Measurements from ENCODE around the gene ANKRD45. TPM values are rescaled to one million over a fixed set of nuclear protein-coding genes. Genes with fewer than 3 reads are reported as not detected.
"Not testable (repeated sequence)": the region's sequence is repeated elsewhere in the genome, so short reads cannot be mapped to it uniquely, and the experiment has no call there.

Gene ANKRD45
- total RNA-seq, 3 donors from 2014 or later (not counting 1 experiment from before 2014, with no cell fraction given), result not detected

DNA sequence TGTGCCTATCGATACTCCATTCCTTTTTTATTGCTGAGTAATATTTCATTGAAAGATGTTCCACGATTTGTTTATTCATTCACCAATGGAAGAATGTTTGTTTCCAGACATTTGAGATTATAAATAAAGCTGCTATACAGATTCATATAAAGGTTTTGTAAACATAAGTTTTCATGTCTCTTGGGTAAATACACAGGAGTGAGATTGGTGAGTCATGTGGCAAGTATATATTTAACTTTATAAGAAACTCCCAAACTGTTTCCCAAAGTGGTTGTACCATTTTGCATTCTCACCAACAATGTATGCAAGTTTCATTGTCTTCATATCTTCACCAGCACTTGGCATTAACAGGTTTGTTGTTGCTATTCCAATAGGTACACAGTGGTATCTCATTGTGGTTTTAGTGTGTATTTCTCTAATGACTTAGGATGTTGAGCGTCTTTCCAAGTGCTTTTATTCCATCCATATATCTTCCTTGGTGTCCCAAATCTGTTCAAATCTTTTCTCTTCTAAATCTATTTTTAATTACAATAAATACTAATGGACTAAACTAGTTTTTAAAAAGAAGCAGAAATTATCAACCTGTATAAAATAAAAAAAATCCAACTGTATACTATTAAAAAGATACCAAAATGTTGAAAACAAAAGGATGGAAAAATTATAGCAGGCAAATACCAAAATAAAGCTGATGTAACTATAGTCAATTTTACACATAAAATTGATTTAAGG lies 73.4 kb downstream of the ANKRD45 start:
- no CpG with 5 or more reads among the region's 3 CpGs for WGBS (ENCODE audit: insufficient coverage)
- intact Hi-C loops (cut with micrococcal nuclease), result no loop called here
- Histone ChIP-seq H3K27ac (ENCODE audit: low read length) (no peak overlapping the region), H3K27me3 (ENCODE audit: control insufficient read depth, insufficient read depth, low read length) (peaks cover 4% of the 10 kb centered on the region), H3K4me3 (ENCODE audit: low read length) (no peak overlapping the region), H3K4me1 (ENCODE audit: control insufficient read depth, insufficient read depth, low read length) (no peaks in the 10 kb centered on the region), H3K36me3 (ENCODE audit: control insufficient read depth, insufficient read depth, low read length) (no peaks in the 10 kb centered on the region), H3K9me3 (ENCODE audit: control insufficient read depth, insufficient read depth, low read length) (no peaks in the 10 kb centered on the region)
- H3K36me3 Mint-ChIP-seq, result no peaks in the 10 kb centered on the region
- TF ChIP-seq, protein P1, sequence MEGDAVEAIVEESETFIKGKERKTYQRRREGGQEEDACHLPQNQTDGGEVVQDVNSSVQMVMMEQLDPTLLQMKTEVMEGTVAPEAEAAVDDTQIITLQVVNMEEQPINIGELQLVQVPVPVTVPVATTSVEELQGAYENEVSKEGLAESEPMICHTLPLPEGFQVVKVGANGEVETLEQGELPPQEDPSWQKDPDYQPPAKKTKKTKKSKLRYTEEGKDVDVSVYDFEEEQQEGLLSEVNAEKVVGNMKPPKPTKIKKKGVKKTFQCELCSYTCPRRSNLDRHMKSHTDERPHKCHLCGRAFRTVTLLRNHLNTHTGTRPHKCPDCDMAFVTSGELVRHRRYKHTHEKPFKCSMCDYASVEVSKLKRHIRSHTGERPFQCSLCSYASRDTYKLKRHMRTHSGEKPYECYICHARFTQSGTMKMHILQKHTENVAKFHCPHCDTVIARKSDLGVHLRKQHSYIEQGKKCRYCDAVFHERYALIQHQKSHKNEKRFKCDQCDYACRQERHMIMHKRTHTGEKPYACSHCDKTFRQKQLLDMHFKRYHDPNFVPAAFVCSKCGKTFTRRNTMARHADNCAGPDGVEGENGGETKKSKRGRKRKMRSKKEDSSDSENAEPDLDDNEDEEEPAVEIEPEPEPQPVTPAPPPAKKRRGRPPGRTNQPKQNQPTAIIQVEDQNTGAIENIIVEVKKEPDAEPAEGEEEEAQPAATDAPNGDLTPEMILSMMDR (IDR thresholded peaks at IDR 0.05), result no peak
- no peaks in the 10 kb centered on the region for H3K9me3 Mint-ChIP-seq
- DNase-seq (no peak), ATAC-seq (no peak)
- peaks cover 3 to 4% of the 10 kb centered on the region in 2 donors for H3K4me1 Mint-ChIP-seq
- no peak overlapping the region for H3K4me3 Mint-ChIP-seq
- peaks cover 19% of the 10 kb centered on the region in 2 donors for H3K27me3 Mint-ChIP-seq (ENCODE audit: low read depth in 2 of 2)
- no peak overlapping the region for H3K27ac Mint-ChIP-seq

DNA sequence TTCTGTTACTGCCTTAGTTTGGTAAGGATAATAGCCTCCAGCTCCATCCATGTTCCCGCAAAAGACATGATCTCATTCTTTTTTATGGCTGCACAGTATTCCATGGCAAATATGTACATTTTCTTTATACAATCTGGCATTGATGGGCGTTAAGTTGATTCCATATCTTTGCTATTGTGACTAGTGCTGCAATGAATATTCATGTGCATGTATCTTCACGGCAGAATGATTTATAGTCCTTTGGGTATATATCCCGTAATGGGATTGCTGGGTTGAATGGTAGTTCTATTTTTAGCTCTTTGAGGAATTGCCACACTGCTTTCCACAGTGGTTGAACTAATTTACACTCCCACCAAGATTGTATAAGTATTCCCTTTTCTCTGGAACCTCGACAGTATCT lies 78.5 kb downstream of the ANKRD45 start:
- H3K27ac Mint-ChIP-seq; H3K36me3 ChIP-seq (ENCODE audit: control insufficient read depth, insufficient read depth, low read length); H3K4me3 Mint-ChIP-seq; ATAC-seq; H3K4me3 ChIP-seq (ENCODE audit: low read length); H3K9me3 ChIP-seq (ENCODE audit: control insufficient read depth, insufficient read depth, low read length); intact Hi-C loops (cut with micrococcal nuclease); DNase-seq; H3K27me3 ChIP-seq (ENCODE audit: control insufficient read depth, insufficient read depth, low read length); H3K36me3 Mint-ChIP-seq; H3K27ac ChIP-seq (ENCODE audit: low read length); H3K9me3 Mint-ChIP-seq; H3K4me1 ChIP-seq (ENCODE audit: control insufficient read depth, insufficient read depth, low read length); H3K4me1 Mint-ChIP-seq: not testable (repeated sequence)
- 94% methylated on average over 5 of the region's 5 CpGs for WGBS (ENCODE audit: insufficient coverage)
- H3K27me3 Mint-ChIP-seq (ENCODE audit: low read depth in 2 of 2), result peaks cover 17 to 19% of the 10 kb centered on the region in 2 donors

DNA sequence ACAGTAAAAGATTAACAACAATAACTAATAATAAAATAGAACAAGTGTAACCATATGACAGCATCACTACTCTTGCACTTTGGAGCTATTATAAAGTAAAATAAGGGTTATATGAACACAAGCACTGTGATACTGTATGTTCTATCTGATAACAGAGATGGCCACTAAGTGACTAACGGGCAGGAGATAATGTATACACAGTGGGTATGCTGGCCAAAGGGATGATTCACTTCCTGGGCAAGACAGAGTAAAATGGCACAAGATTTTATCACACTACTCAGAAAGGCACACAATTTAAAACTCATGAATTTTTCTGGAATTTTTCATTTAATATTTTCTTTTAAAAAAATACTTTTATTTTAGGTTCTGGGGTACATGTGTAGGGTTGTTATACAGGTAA lies 79.1 kb downstream of the ANKRD45 start:
- TF ChIP-seq, protein P1 (IDR thresholded peaks at IDR 0.05), result no peak
- no peaks in the 10 kb centered on the region for H3K36me3 ChIP-seq (ENCODE audit: control insufficient read depth, insufficient read depth, low read length)
- no peak for ATAC-seq
- H3K27me3 Mint-ChIP-seq (ENCODE audit: low read depth in 2 of 2), result peaks cover 17 to 19% of the 10 kb centered on the region in 2 donors
- 62% methylated on average over 1 of the region's 1 CpG for WGBS (ENCODE audit: insufficient coverage)
- no peaks in the 10 kb centered on the region for H3K4me1 Mint-ChIP-seq
- H3K27ac ChIP-seq (ENCODE audit: low read length), result no peak overlapping the region
- no peaks in the 10 kb centered on the region for H3K4me1 ChIP-seq (ENCODE audit: control insufficient read depth, insufficient read depth, low read length)
- no peaks in the 10 kb centered on the region for H3K9me3 Mint-ChIP-seq
- H3K9me3 ChIP-seq (ENCODE audit: control insufficient read depth, insufficient read depth, low read length), result no peaks in the 10 kb centered on the region
- no peak overlapping the region for H3K4me3 Mint-ChIP-seq
- no peak for DNase-seq
- H3K4me3 ChIP-seq (ENCODE audit: low read length), result no peak overlapping the region
- intact Hi-C loops (cut with micrococcal nuclease), result no loop called here
- H3K36me3 Mint-ChIP-seq, result no peaks in the 10 kb centered on the region
- H3K27ac Mint-ChIP-seq, result no peak overlapping the region
- peaks cover 2% of the 10 kb centered on the region for H3K27me3 ChIP-seq (ENCODE audit: control insufficient read depth, insufficient read depth, low read length)

DNA sequence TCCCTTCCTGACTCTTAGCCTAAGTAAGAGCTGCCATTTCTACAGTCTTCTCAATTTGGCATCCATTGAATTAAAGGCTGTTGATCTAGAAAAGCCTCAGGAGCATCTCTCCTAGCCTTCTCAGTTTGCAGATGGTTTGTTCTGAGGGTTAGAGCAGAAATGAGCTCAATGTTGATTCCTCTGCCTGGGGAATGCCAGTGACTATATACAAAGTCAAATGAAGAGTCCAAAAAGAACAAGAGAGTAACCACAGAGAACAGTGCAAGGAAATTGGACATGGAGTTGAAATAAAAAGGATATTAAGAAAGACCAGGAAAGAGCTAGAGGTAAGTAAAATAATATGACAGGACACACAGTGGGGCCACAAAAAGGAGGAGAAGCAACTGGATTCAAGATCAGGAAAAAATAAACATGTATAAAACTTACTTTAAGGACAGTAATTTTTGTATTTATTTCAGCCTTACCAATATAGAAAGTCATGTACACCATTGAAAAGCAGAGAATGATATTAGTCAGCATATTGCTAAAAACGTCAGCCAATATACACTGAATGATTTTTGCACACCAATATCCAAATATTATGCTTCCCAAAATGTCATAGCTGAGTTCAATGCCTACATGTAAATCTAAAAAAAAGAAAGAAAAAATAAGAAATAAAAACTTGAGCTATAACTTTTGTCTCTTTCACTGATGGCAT lies 88.1 kb downstream of the ANKRD45 start:
- Mint-ChIP-seq H3K4me3 (no peak overlapping the region), H3K9me3 (no peaks in the 10 kb centered on the region), H3K27me3 (ENCODE audit: low read depth in 2 of 2) (peaks cover 17 to 33% of the 10 kb centered on the region in 2 donors), H3K4me1 (no peaks in the 10 kb centered on the region), H3K36me3 (no peaks in the 10 kb centered on the region), H3K27ac (no peak overlapping the region)
- Histone ChIP-seq H3K27ac (ENCODE audit: low read length) (no peak overlapping the region), H3K36me3 (ENCODE audit: control insufficient read depth, insufficient read depth, low read length) (no peaks in the 10 kb centered on the region), H3K27me3 (ENCODE audit: control insufficient read depth, insufficient read depth, low read length) (no peaks in the 10 kb centered on the region), H3K4me1 (ENCODE audit: control insufficient read depth, insufficient read depth, low read length) (no peaks in the 10 kb centered on the region), H3K9me3 (ENCODE audit: control insufficient read depth, insufficient read depth, low read length) (no peaks in the 10 kb centered on the region), H3K4me3 (ENCODE audit: low read length) (no peak overlapping the region)
- intact Hi-C loops (cut with micrococcal nuclease), result no loop called here
- no peak for ATAC-seq
- no peak for DNase-seq
- WGBS (ENCODE audit: insufficient coverage), result no CpG with 5 or more reads among the region's 1 CpG
- TF ChIP-seq, protein P1 (IDR thresholded peaks at IDR 0.05), result no peak

Measured in natural killer cell (primary cell).